ENCODE data around the gene FBLIM1.

FBLIM1 gene

GRCh38 chr1:15758343-15758931 lies at the start of gene FBLIM1:
Gene FBLIM1, plus strand, starts transcription at chr1:15758795. Its CDS starts 6,189 bp downstream, at chr1:15764984.
- in situ Hi-C loops (cut with HindIII; ENCODE audit: low sequenced_read_pairs) = no loop called here

- in situ Hi-C loops (cut with HindIII; ENCODE audit: low sequenced_read_pairs) = no loop called here
Observed at GRCh38 chr1:15709226-15709625, 49.4 kb upstream of the FBLIM1 start.

- in situ Hi-C loops (cut with HindIII; ENCODE audit: low sequenced_read_pairs) = no loop called here
Observed at GRCh38 chr1:15712168-15712567, 46.4 kb upstream of the FBLIM1 start.

GRCh38 chr1:15714406-15715136 lies 44.0 kb upstream of the FBLIM1 start:
- in situ Hi-C loops (cut with HindIII; ENCODE audit: low sequenced_read_pairs) = no loop called here

- in situ Hi-C loops (cut with HindIII; ENCODE audit: low sequenced_read_pairs) = no loop called here
Observed at GRCh38 chr1:15717418-15718125, 41.0 kb upstream of the FBLIM1 start.

GRCh38 chr1:15718199-15718601 lies 40.4 kb upstream of the FBLIM1 start:
- in situ Hi-C loops (cut with HindIII; ENCODE audit: low sequenced_read_pairs) = no loop called here

- in situ Hi-C loops (cut with HindIII; ENCODE audit: low sequenced_read_pairs) = no loop called here
Observed at GRCh38 chr1:15719381-15720120, 39.0 kb upstream of the FBLIM1 start.

- in situ Hi-C loops (cut with HindIII; ENCODE audit: low sequenced_read_pairs) = no loop called here
Observed at GRCh38 chr1:15720861-15721260, 37.7 kb upstream of the FBLIM1 start.

GRCh38 chr1:15722411-15722810 lies 36.2 kb upstream of the FBLIM1 start:
- in situ Hi-C loops (cut with HindIII; ENCODE audit: low sequenced_read_pairs) = no loop called here

GRCh38 chr1:15722836-15723532 lies 35.6 kb upstream of the FBLIM1 start:
- in situ Hi-C loops (cut with HindIII; ENCODE audit: low sequenced_read_pairs) = no loop called here

- in situ Hi-C loops (cut with HindIII; ENCODE audit: low sequenced_read_pairs) = no loop called here
Observed at GRCh38 chr1:15723631-15724246, 34.9 kb upstream of the FBLIM1 start.

- in situ Hi-C loops (cut with HindIII; ENCODE audit: low sequenced_read_pairs) = no loop called here
Observed at GRCh38 chr1:15724949-15725880, 33.4 kb upstream of the FBLIM1 start.

GRCh38 chr1:15726508-15726907 lies 32.1 kb upstream of the FBLIM1 start:
- in situ Hi-C loops (cut with HindIII; ENCODE audit: low sequenced_read_pairs) = no loop called here

- in situ Hi-C loops (cut with HindIII; ENCODE audit: low sequenced_read_pairs) = no loop called here
Observed at GRCh38 chr1:15727021-15727420, 31.6 kb upstream of the FBLIM1 start.

- in situ Hi-C loops (cut with HindIII; ENCODE audit: low sequenced_read_pairs) = no loop called here
Observed at GRCh38 chr1:15727424-15727823, 31.2 kb upstream of the FBLIM1 start.

GRCh38 chr1:15727866-15728534 lies 30.6 kb upstream of the FBLIM1 start:
- in situ Hi-C loops (cut with HindIII; ENCODE audit: low sequenced_read_pairs) = no loop called here

GRCh38 chr1:15728937-15729657 lies 29.5 kb upstream of the FBLIM1 start:
- in situ Hi-C loops (cut with HindIII; ENCODE audit: low sequenced_read_pairs) = no loop called here

GRCh38 chr1:15730423-15730822 lies 28.2 kb upstream of the FBLIM1 start:
- in situ Hi-C loops (cut with HindIII; ENCODE audit: low sequenced_read_pairs) = no loop called here
